Iris pigment epithelial cell (primary cell): ENCODE measurements around the gene TCF7L2.
A peak's percentile ranks its signal among the peaks of the same experiment; 100 is the strongest.
"Not testable (repeated sequence)": the region's sequence is repeated elsewhere in the genome, so short reads cannot be mapped to it uniquely, and the experiment has no call there.

Experiments
- DNase-seq: peaks from one replicate; pipeline ENCODE4 v3.0.0-alpha.2; 2011; ENCODE audit warnings: low read depth

The TCF7L2 gene

DNA sequence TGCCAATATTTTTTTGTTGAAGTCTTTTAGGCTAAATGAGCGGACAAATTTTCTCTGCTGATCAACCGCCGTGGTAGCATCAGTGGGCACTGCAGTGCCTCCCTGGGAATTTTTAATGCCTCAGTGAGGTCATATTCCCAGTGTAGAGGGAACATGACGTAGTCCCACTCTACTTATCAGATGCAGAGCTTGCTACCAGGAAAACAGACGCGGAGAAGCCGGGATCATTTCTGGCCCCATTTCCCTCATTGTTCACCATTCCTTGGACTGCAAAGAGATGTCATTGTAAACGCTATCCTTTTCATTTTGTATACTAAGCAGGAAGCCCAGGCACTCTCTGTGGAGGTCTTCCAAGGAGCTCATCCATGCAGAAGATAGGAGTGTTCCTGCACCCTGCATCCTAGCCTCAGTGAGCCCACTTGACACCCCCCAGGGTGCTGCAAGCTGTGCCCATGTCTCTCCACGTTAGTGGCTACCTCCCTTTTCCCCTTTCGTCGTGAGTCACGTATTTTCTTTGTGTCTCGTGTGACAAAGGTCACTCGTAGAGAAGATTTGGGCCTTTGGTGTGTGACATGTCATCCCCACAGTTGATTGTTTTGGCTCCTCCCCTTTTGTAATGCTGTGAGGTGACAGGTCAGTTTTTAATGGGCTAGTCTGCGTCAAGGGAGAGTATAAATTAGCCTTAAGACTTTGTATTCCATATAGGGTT lies 145.5 kb downstream of the TCF7L2 start:
- DNase-seq, result no peak

GRCh38 chr10:113096128-113096996 lies 146.3 kb downstream of the TCF7L2 start:
- DNase-seq, result no peak

- no peak for DNase-seq
These were observed 147.0 kb downstream of the TCF7L2 start for GRCh38 chr10:113097036-113097435.

DNA sequence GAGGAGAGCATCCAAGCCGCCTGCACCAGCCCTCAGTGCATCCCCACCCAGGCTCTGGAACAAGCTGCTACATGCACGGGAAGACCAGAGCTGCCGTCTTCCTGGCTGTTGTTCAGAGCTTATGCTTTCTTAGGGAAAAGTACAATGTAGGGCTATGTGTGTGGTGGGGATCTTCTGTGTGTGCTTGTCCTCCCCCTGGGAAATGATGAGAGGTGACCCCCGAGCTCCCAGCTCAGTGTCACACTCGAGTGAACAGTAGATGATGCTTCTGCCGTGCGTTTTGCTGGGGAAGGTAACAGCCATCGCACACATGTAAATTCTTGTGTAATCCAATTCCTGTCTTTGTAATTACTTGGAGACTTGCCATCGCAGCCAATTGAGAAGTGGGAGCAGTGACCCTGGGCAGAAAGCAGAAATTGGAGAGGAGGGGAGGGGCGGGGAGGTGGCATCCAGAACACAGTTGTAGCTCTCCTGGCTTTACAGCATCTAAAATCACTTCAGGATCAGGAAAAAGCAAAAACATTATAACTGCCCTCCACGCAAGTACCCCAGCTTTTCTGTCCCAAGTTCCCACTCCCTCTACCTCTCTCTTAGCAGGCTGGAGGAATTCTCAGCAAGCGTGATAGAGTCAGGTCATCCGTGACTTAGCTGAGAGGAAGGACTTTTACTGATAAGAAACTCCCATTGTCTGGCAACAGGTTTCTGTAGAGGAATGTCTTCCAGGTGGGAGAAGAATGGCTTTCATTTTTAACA lies 149.6 kb downstream of the TCF7L2 start:
- DNase-seq, result peak; percentile 50

DNA sequence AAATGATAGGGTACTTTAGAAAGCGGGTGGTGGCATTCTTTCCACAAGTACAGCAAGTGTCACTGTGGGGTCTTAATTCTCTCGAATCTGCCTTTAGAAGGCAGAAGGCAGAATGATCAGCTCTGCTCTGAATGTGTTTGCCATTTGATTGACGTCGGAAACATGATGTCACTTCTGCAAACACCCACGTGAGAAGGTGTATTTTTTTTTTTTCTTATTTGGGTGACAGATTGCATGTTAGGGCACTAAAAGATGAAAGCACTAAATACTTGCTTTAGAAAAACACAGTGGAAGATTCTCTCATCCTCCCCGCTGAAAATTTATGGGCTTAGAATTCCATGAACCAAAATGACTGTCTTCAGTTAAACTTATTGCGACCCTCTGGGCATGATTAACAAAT lies 150.2 kb downstream of the TCF7L2 start:
- DNase-seq, result no peak

DNA sequence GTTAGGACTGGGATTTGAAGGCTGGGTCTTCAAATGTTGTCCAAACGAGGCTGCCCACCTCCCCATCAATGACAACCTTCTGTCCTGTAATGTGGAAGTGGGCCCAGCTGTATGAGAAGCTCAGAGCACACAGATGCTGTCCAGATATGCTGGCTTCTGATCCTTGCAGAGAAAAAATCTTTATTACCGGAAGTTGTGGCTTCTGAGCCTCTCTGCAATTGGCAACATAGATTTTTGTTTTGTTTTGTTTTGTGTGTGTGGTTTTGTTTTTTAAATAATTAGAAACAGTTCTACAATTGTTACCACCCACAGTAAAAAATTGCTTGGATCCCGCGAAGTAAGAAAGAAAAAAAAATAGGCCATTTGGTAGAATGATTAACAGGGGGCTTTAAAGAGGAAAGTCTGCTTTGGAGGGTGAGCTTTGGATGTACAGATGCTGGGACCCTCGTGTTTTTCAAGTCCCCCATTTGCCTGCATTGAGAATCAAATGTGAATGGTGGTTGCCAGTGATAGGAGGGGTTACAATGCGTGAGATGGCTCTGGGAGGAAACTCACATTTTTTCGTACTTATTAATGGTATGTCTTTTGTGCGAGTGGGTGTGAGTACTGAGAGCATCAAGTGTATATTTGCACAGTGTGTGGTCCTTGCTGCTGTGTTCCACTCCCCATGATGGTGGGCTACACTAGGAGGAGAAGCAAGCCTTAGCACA lies 153.2 kb downstream of the TCF7L2 start:
- DNase-seq, result peak; percentile 31

- DNase-seq, result no peak
These were observed 154.0 kb downstream of the TCF7L2 start for GRCh38 chr10:113104047-113104446.

DNA sequence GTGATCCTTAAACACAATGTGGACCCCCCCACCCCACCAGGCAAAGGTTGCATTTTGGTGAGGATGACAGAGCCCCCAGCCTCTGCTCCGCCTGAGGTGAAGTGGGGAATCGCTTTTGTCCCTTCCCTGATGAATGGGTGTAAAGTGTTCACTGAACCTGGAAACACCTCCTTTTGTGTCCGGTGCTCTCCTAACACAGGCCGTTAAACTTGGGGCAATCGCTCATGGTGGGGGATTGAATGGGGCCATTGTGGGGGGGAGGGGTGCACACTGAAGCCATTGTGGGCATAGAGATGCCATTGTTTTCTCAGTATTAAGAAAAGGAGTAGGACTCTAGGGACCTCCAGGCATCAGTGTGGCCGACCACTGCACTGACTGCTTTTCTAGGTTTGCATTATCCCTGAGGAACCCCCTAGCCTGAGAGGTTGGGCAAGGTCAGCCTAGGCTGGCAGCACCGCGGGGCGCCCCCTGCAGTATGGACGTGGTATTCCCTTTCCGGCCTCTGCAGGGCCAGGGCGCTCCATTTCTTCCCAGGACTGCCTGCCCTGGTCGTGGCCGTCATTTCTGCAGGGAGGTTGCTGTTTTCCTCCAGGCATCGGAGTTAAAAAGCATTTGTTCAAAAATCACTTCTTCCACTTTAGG lies 158.3 kb downstream of the TCF7L2 start:
- DNase-seq, result no peak

- no peak for DNase-seq
These were observed 158.9 kb downstream of the TCF7L2 start for GRCh38 chr10:113108948-113109347.

- not testable (repeated sequence) for DNase-seq
These were observed 159.4 kb downstream of the TCF7L2 start for GRCh38 chr10:113109482-113109881.

GRCh38 chr10:113111260-113111659 lies 161.2 kb downstream of the TCF7L2 start:
- DNase-seq, result no peak

DNA sequence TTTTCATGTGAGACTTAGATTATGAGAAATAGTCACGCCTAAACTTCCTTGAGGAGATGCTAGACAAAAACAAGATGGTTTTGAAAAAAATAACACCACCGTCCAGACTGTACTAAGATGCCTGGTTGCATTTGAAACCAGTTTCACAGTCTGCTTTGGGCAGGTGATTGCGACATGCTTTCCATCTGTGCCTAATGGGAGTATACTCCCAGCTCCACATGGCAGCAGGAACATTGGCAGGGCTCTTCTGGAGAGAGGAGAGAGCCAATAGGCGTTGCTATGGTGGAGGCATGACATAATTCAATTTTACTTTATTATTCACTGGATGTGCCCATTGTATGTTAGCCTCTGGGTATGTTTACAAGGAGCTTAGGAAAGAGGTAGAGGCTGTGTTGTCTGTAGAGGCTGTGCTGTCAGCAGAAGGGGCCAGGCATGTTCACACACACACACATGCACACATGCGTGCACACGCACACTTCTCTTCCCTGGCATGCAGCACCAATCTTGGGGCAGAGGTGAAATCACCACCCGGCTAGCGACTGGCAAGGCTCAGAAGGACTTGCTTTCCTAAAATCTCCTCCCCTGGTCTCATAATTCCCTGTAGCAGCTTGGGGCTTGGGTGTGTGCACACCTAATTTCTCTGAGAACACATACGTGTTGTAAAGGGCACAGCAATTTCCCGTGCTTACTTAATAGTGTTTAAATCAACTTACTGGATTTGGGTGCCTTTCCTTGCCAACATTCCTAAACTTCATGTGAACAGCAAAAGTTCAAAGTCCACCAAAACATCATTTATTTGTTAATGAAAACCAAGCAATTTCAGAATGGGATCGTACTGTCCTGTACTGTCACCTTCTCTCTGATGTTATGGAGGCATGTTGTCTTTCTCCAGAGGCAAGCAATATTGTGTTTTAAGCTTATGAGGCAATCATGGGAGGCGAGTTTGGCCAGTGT lies 162.1 kb downstream of the TCF7L2 start:
- DNase-seq, result peak; percentile 59

- no peak for DNase-seq
These were observed 163.2 kb downstream of the TCF7L2 start for GRCh38 chr10:113113241-113113640.

DNA sequence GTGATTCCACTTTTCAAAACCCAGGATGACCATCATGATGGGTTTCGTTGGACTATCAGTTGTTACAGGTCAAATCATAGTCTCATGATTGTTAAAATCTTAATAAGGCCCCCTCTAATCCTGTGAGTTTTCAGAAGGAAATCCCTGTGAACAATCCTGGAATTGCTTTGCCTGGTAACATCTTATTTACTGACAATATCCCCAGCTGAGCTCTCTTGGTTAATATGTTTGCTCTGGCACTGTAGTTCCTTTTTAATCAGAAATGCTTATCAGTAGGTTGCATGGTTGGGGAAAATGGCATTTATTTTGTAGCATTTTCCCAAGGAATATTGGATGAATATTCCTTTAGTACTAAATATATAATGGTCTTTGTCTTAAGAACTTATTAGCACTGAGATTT lies 163.9 kb downstream of the TCF7L2 start:
- no peak for DNase-seq

GRCh38 chr10:113115556-113115955 lies 165.5 kb downstream of the TCF7L2 start:
- no peak for DNase-seq

DNA sequence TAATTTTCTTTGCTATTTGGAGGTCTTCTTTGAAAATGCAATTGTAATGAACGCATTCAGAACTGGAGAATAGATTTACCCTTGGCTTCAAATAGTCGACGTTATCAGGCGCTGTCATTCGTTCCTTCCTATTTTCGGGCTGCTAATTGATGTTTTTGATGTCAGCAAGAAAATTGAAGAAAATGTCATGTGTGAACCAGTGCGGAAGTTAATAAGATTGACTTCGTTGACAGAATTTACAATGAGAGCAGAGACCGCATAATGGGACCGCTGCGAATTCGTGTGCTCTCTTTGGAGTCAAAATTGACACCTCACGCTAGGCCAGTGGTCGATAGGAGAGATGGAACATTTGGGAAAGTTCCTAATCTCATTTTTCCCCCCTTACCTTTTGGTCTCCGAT lies 168.8 kb downstream of the TCF7L2 start:
- no peak for DNase-seq

- no peak for DNase-seq
These were observed 169.8 kb downstream of the TCF7L2 start for GRCh38 chr10:113119801-113120200.

GRCh38 chr10:113121153-113121552 lies 171.1 kb downstream of the TCF7L2 start:
- no peak for DNase-seq

- no peak for DNase-seq
These were observed 172.9 kb downstream of the TCF7L2 start for GRCh38 chr10:113122947-113123346.

GRCh38 chr10:113124724-113125123 lies 174.7 kb downstream of the TCF7L2 start:
- DNase-seq, result no peak
